ENCODE data around the gene HOXA9.

The HOXA9 gene

GRCh38 chr7:27167916-27168264 is 2.6 kb upstream of the HOXA9 start:
- Histone ChIP-seq H3K4me3 (ENCODE audit: low read length) (peak overlapping the region; percentile 78), H3K27ac (ENCODE audit: low read depth, low read length) (peak overlapping the region; percentile 96), H3K27me3 (ENCODE audit: control insufficient read depth, insufficient read depth, low read length) (peaks cover under 1% of the 10 kb centered on the region)

GRCh38 chr7:27166531-27167505 is 1.5 kb upstream of the HOXA9 start:
- H3K4me1 ChIP-seq (ENCODE audit: control insufficient read depth, insufficient read depth, low read length) = peaks cover 3% of the 10 kb centered on the region

More at GRCh38 chr7:27167916-27168264, 2.6 kb upstream of the HOXA9 start:
- peaks cover 3% of the 10 kb centered on the region for H3K4me1 ChIP-seq (ENCODE audit: control insufficient read depth, insufficient read depth, low read length)
- H3K9ac ChIP-seq (ENCODE audit: low read length) = peak overlapping the region; percentile 42
- H3K36me3 ChIP-seq (ENCODE audit: control insufficient read depth, insufficient read depth, low read length) = no peaks in the 10 kb centered on the region

GRCh38 chr7:27165996-27166530 is 726 bp upstream of the HOXA9 start:
- Histone ChIP-seq H3K4me3 (ENCODE audit: low read length) (peak overlapping the region; percentile 78), H3K9ac (ENCODE audit: low read length) (peak overlapping the region; percentile 19), H3K27me3 (ENCODE audit: control insufficient read depth, insufficient read depth, low read length) (no peaks in the 10 kb centered on the region), H3K4me1 (ENCODE audit: control insufficient read depth, insufficient read depth, low read length) (peaks cover 3% of the 10 kb centered on the region), H3K27ac (ENCODE audit: low read depth, low read length) (peak overlapping the region; percentile 96), H3K36me3 (ENCODE audit: control insufficient read depth, insufficient read depth, low read length) (no peaks in the 10 kb centered on the region)

More at GRCh38 chr7:27166531-27167505, 1.5 kb upstream of the HOXA9 start:
- Histone ChIP-seq H3K36me3 (ENCODE audit: control insufficient read depth, insufficient read depth, low read length) (no peaks in the 10 kb centered on the region), H3K27me3 (ENCODE audit: control insufficient read depth, insufficient read depth, low read length) (no peaks in the 10 kb centered on the region), H3K9ac (ENCODE audit: low read length) (peak overlapping the region; percentile 19), H3K4me3 (ENCODE audit: low read length) (peak overlapping the region; percentile 78), H3K27ac (ENCODE audit: low read depth, low read length) (peak overlapping the region; percentile 96)

GRCh38 chr7:27164367-27165088 is 809 bp downstream of the HOXA9 start:
- H3K27me3 ChIP-seq (ENCODE audit: control insufficient read depth, insufficient read depth, low read length) = no peaks in the 10 kb centered on the region
- H3K4me3 ChIP-seq (ENCODE audit: low read length) = peak overlapping the region; percentile 78
- H3K9ac ChIP-seq (ENCODE audit: low read length) = peak overlapping the region; percentile 66
- no peaks in the 10 kb centered on the region for H3K36me3 ChIP-seq (ENCODE audit: control insufficient read depth, insufficient read depth, low read length)
- H3K27ac ChIP-seq (ENCODE audit: low read depth, low read length) = peak overlapping the region; percentile 96
- peaks cover 3% of the 10 kb centered on the region for H3K4me1 ChIP-seq (ENCODE audit: control insufficient read depth, insufficient read depth, low read length)

- Histone ChIP-seq H3K27me3 (ENCODE audit: control insufficient read depth, insufficient read depth, low read length) (no peaks in the 10 kb centered on the region), H3K4me3 (ENCODE audit: low read length) (peak overlapping the region; percentile 78), H3K27ac (ENCODE audit: low read depth, low read length) (peak overlapping the region; percentile 96), H3K4me1 (ENCODE audit: control insufficient read depth, insufficient read depth, low read length) (peaks cover 3% of the 10 kb centered on the region), H3K9ac (ENCODE audit: low read length) (peak overlapping the region; percentile 66), H3K36me3 (ENCODE audit: control insufficient read depth, insufficient read depth, low read length) (no peaks in the 10 kb centered on the region)
Observed at GRCh38 chr7:27164045-27164366, 1.3 kb downstream of the HOXA9 start.

- peak overlapping the region; percentile 96 for H3K27ac ChIP-seq (ENCODE audit: low read depth, low read length)
- no peaks in the 10 kb centered on the region for H3K36me3 ChIP-seq (ENCODE audit: control insufficient read depth, insufficient read depth, low read length)
- H3K4me1 ChIP-seq (ENCODE audit: control insufficient read depth, insufficient read depth, low read length) = peaks cover 3% of the 10 kb centered on the region
- peaks cover 2% of the 10 kb centered on the region for H3K27me3 ChIP-seq (ENCODE audit: control insufficient read depth, insufficient read depth, low read length)
- H3K9ac ChIP-seq (ENCODE audit: low read length) = peak overlapping the region; percentile 66
- H3K4me3 ChIP-seq (ENCODE audit: low read length) = peak overlapping the region; percentile 78
Observed at GRCh38 chr7:27163288-27164044, 1.9 kb downstream of the HOXA9 start.

- H3K36me3 ChIP-seq (ENCODE audit: control insufficient read depth, insufficient read depth, low read length) = no peaks in the 10 kb centered on the region
- peak overlapping the region; percentile 78 for H3K4me3 ChIP-seq (ENCODE audit: low read length)
- H3K9ac ChIP-seq (ENCODE audit: low read length) = no peak overlapping the region
- peaks cover 3% of the 10 kb centered on the region for H3K4me1 ChIP-seq (ENCODE audit: control insufficient read depth, insufficient read depth, low read length)
- peak overlapping the region; percentile 96 for H3K27ac ChIP-seq (ENCODE audit: low read depth, low read length)
- peaks cover 2% of the 10 kb centered on the region for H3K27me3 ChIP-seq (ENCODE audit: control insufficient read depth, insufficient read depth, low read length)
Observed at GRCh38 chr7:27162561-27163287, 2.6 kb downstream of the HOXA9 start.

GRCh38 chr7:27161721-27162560 is 3.4 kb downstream of the HOXA9 start:
- peak overlapping the region; percentile 44 for H3K27ac ChIP-seq (ENCODE audit: low read depth, low read length)
- no peaks in the 10 kb centered on the region for H3K36me3 ChIP-seq (ENCODE audit: control insufficient read depth, insufficient read depth, low read length)
- H3K4me1 ChIP-seq (ENCODE audit: control insufficient read depth, insufficient read depth, low read length) = peaks cover 3% of the 10 kb centered on the region
- peak overlapping the region; percentile 44 for H3K4me3 ChIP-seq (ENCODE audit: low read length)
- H3K9ac ChIP-seq (ENCODE audit: low read length) = no peak overlapping the region
- H3K27me3 ChIP-seq (ENCODE audit: control insufficient read depth, insufficient read depth, low read length) = peaks cover 2% of the 10 kb centered on the region

- Histone ChIP-seq H3K36me3 (ENCODE audit: control insufficient read depth, insufficient read depth, low read length) (no peaks in the 10 kb centered on the region), H3K9ac (ENCODE audit: low read length) (no peak overlapping the region), H3K4me3 (ENCODE audit: low read length) (peak overlapping the region; percentile 79), H3K27ac (ENCODE audit: low read depth, low read length) (peak overlapping the region; percentile 60), H3K4me1 (ENCODE audit: control insufficient read depth, insufficient read depth, low read length) (no peaks in the 10 kb centered on the region), H3K27me3 (ENCODE audit: control insufficient read depth, insufficient read depth, low read length) (peaks cover 2% of the 10 kb centered on the region)
Observed at GRCh38 chr7:27161214-27161720, 4.1 kb downstream of the HOXA9 start.

GRCh38 chr7:27160546-27161213 is 4.7 kb downstream of the HOXA9 start:
- Histone ChIP-seq H3K9ac (ENCODE audit: low read length) (peak overlapping the region; percentile 29), H3K4me1 (ENCODE audit: control insufficient read depth, insufficient read depth, low read length) (no peaks in the 10 kb centered on the region)

More at GRCh38 chr7:27160546-27161213, 4.7 kb downstream of the HOXA9 start:
- peak overlapping the region; percentile 79 for H3K4me3 ChIP-seq (ENCODE audit: low read length)
- peaks cover 2% of the 10 kb centered on the region for H3K27me3 ChIP-seq (ENCODE audit: control insufficient read depth, insufficient read depth, low read length)
- no peaks in the 10 kb centered on the region for H3K36me3 ChIP-seq (ENCODE audit: control insufficient read depth, insufficient read depth, low read length)
- H3K27ac ChIP-seq (ENCODE audit: low read depth, low read length) = peak overlapping the region; percentile 64

Measured in rectal smooth muscle tissue (tissue), 1 donor.